ENCODE data around the gene TMEM167B. TPM values are rescaled to one million over a fixed set of nuclear protein-coding genes. Genes with fewer than 3 reads are reported as not detected.

Gene TMEM167B
- 17.4 and 17.7 TPM in 2 replicates for total RNA-seq

GRCh38 chr1:109090196-109091077 is at the start of gene TMEM167B:
TSS of gene TMEM167B (plus strand) at chr1:109090764. CDS start at chr1:109090873, 109 bp downstream.

GRCh38 chr1:109041621-109042468 is 48.7 kb upstream of the TMEM167B start, which contains the start of gene WDR47:
TSS of gene WDR47 (minus strand) at chr1:109042102. CDS start at chr1:109023512, 18,590 bp downstream.

GRCh38 chr1:109075531-109076490 is 14.8 kb upstream of the TMEM167B start, which contains the start of gene TAF13:
TSS of gene TAF13 (minus strand) at chr1:109076003. CDS start at chr1:109075947, 56 bp downstream.

GRCh38 chr1:109113590-109114341 is 23.2 kb downstream of the TMEM167B start, which contains the start of gene ELAPOR1:
TSS of gene ELAPOR1 (plus strand) at chr1:109114115. CDS start at chr1:109114184, 69 bp downstream.

Other genes with a start within 250 kb of the TMEM167B start
- gene AKNAD1, start 233.7 kb upstream of the TMEM167B start, total RNA-seq: 0.34 TPM in 1 of 2 replicates, not detected in the other
- gene GPSM2, start 213.8 kb upstream of the TMEM167B start, total RNA-seq: 43.9 and 49.4 TPM in 2 replicates
- gene CLCC1, start 127.3 kb upstream of the TMEM167B start, total RNA-seq: 14.9 and 17.0 TPM in 2 replicates
- gene WDR47, start 48.7 kb upstream of the TMEM167B start, total RNA-seq: 7.3 and 8.1 TPM in 2 replicates
- 23.6 and 32.3 TPM in 2 replicates for gene TAF13, start 14.8 kb upstream of the TMEM167B start, total RNA-seq
- gene ELAPOR1, start 23.4 kb downstream of the TMEM167B start, total RNA-seq: under 0.01 TPM in 1 of 2 replicates, not detected in the other
- 274 and 292 TPM in 2 replicates for gene SARS1, start 123.2 kb downstream of the TMEM167B start, total RNA-seq
- 1.5 TPM in 2 replicates for gene CELSR2, start 158.8 kb downstream of the TMEM167B start, total RNA-seq
- 50.4 TPM in 2 replicates for gene PSRC1, start 192.4 kb downstream of the TMEM167B start, total RNA-seq
- not detected in 2 replicates for gene MYBPHL, start 216.2 kb downstream of the TMEM167B start, total RNA-seq

All from bronchus fibroblast of lung (primary cell).